Measurements from ENCODE around the gene CLDN1.

The CLDN1 gene

DNA sequence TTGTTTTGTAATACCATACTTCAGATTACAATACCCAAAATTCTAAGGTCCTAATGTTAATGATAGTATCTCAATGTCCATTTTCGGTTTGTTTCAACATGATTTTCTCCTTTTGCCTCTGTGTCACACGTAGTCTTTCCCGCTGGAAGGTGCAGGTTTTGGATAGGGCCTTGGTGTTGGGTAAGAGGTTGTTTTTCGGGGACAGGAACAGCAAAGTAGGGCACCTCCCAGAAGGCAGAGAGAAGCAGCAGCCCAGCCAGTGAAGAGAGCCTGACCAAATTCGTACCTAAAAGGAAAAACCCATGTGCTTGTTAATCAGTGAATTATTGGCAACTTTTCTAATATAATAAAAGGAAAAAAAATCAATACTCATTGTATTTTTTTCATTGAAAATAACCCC, 14.1 kb downstream of the CLDN1 start:
- no peak for TF ChIP-seq SIN3A (IDR thresholded peaks at IDR 0.05; ENCODE audit: borderline replicate concordance, insufficient read depth, low read length)
- no peak for TF ChIP-seq TAF1 (IDR thresholded peaks at IDR 0.05; ENCODE audit: borderline replicate concordance, insufficient read depth, low read length)
- TF ChIP-seq POLR2AphosphoS5 (IDR thresholded peaks at IDR 0.05; ENCODE audit: low read depth, low read length): no peak
- TF ChIP-seq FOXP2 (optimal IDR thresholded peaks at IDR 0.05; ENCODE audit: borderline replicate concordance, extremely low read depth, extremely low read length, insufficient read depth): no peak
- TF ChIP-seq, protein P1, sequence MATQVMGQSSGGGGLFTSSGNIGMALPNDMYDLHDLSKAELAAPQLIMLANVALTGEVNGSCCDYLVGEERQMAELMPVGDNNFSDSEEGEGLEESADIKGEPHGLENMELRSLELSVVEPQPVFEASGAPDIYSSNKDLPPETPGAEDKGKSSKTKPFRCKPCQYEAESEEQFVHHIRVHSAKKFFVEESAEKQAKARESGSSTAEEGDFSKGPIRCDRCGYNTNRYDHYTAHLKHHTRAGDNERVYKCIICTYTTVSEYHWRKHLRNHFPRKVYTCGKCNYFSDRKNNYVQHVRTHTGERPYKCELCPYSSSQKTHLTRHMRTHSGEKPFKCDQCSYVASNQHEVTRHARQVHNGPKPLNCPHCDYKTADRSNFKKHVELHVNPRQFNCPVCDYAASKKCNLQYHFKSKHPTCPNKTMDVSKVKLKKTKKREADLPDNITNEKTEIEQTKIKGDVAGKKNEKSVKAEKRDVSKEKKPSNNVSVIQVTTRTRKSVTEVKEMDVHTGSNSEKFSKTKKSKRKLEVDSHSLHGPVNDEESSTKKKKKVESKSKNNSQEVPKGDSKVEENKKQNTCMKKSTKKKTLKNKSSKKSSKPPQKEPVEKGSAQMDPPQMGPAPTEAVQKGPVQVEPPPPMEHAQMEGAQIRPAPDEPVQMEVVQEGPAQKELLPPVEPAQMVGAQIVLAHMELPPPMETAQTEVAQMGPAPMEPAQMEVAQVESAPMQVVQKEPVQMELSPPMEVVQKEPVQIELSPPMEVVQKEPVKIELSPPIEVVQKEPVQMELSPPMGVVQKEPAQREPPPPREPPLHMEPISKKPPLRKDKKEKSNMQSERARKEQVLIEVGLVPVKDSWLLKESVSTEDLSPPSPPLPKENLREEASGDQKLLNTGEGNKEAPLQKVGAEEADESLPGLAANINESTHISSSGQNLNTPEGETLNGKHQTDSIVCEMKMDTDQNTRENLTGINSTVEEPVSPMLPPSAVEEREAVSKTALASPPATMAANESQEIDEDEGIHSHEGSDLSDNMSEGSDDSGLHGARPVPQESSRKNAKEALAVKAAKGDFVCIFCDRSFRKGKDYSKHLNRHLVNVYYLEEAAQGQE (IDR thresholded peaks at IDR 0.05; ENCODE audit: insufficient read depth in 1 of 2, low read depth in 2 of 2, low read length in 2 of 2): no peak

DNA sequence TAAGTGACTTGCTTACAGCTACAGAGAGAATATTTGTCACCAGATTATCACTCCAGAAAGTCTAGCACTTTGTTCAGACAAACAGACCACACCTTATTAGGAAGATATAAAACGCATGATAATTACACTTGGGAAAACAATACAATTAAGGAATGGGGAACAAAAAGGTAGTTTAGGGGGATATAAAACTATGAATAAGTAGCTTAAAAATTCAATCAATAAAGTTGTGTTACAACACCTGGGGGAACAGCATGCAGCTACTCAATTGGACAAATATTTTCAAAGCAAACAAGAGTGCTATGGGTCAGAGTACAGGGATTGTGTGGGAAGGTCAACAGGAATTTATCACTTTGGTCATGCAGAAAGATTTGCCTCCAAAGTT, 15.1 kb downstream of the CLDN1 start:
- TF ChIP-seq, protein P1 (IDR thresholded peaks at IDR 0.05; ENCODE audit: insufficient read depth in 1 of 2, low read depth in 2 of 2, low read length in 2 of 2): no peak
- TF ChIP-seq TAF1 (IDR thresholded peaks at IDR 0.05; ENCODE audit: borderline replicate concordance, insufficient read depth, low read length): no peak
- no peak for TF ChIP-seq POLR2AphosphoS5 (IDR thresholded peaks at IDR 0.05; ENCODE audit: low read depth, low read length)
- no peak for TF ChIP-seq SIN3A (IDR thresholded peaks at IDR 0.05; ENCODE audit: borderline replicate concordance, insufficient read depth, low read length)
- TF ChIP-seq FOXP2 (optimal IDR thresholded peaks at IDR 0.05; ENCODE audit: borderline replicate concordance, extremely low read depth, extremely low read length, insufficient read depth): no peak

DNA sequence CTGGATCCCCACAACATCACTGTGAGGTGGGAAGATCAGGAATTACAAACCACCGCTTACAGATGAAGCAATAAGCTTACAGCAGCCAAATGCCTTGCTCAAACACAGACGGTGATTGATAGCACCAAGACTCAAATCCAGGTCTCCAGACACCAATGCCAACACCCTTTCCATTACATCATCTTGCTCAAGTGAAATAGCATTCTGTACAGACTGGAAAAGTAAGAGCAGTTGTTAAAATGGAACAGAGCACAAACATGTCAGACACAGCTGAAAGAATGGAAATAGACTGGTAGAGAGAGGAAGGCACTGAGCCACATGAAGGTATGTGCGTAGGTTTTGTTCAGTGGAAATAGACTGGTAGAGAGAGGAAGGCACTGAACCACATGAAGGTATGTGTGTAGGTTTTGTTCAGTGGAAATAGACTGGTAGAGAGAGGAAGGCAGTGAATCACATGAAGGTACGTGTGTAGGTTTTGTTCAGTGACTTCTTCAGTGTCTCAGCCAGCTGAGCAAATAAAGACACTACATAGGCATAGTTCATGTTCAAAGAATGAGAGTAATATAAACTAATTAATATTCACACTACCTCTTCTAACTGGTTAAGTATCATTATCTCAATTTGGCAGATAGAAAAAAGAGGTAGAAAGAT, 15.6 kb downstream of the CLDN1 start:
- TF ChIP-seq POLR2AphosphoS5 (IDR thresholded peaks at IDR 0.05; ENCODE audit: low read depth, low read length): no peak
- no peak for TF ChIP-seq TAF1 (IDR thresholded peaks at IDR 0.05; ENCODE audit: borderline replicate concordance, insufficient read depth, low read length)
- TF ChIP-seq, protein P1 (IDR thresholded peaks at IDR 0.05; ENCODE audit: insufficient read depth in 1 of 2, low read depth in 2 of 2, low read length in 2 of 2): no peak
- TF ChIP-seq FOXP2 (optimal IDR thresholded peaks at IDR 0.05; ENCODE audit: borderline replicate concordance, extremely low read depth, extremely low read length, insufficient read depth): no peak
- no peak for TF ChIP-seq SIN3A (IDR thresholded peaks at IDR 0.05; ENCODE audit: borderline replicate concordance, insufficient read depth, low read length)

DNA sequence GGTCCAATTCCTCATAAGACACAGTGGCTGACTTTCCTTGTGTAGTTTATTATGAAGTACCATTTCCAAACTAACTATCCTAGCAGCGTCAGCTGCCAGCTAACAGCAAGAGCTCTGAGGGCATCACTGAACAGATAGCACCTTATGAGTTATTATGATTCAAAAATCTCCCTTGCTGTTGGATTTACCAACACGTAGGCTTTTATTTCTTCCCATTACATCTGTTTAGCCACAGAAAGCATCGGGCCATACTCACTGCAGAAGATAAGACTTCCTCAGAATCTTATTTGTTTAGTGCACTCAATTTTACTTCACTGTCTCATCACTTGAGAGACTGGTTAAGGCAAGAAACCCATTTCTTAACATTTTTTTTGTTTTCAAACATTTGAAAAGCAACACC, 16.2 kb downstream of the CLDN1 start:
- no peak for TF ChIP-seq FOXP2 (optimal IDR thresholded peaks at IDR 0.05; ENCODE audit: borderline replicate concordance, extremely low read depth, extremely low read length, insufficient read depth)

DNA sequence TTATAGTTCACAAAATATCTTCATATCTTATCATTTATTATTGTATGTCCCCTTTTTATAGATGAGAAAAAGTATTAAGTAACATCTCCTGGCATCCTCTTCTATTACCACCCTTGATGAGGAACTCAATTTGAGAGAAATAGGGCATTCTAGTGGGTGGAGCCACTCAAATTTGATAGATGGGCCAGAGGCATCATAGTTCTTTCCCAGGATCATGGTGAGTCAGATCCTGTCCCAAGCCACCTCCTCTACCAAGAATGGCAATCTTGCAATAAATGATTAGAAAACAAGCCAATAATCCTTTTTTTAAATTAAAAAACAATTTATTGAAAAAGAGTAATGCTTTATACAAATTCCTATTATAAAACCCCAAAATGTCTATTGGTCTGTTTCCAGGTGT, 16.8 kb downstream of the CLDN1 start:
- TF ChIP-seq, protein P1 (IDR thresholded peaks at IDR 0.05; ENCODE audit: insufficient read depth in 1 of 2, low read depth in 2 of 2, low read length in 2 of 2): no peak
- TF ChIP-seq SIN3A (IDR thresholded peaks at IDR 0.05; ENCODE audit: borderline replicate concordance, insufficient read depth, low read length): no peak
- no peak for TF ChIP-seq TAF1 (IDR thresholded peaks at IDR 0.05; ENCODE audit: borderline replicate concordance, insufficient read depth, low read length)
- TF ChIP-seq POLR2AphosphoS5 (IDR thresholded peaks at IDR 0.05; ENCODE audit: low read depth, low read length): no peak
- no peak for TF ChIP-seq FOXP2 (optimal IDR thresholded peaks at IDR 0.05; ENCODE audit: borderline replicate concordance, extremely low read depth, extremely low read length, insufficient read depth)

Measured in PFSK-1 (cell line).